Stimulated activated CD8-positive, alpha-beta memory T cell treated with anti-CD3 and anti-CD28 coated beads, Interleukin-2, amount 100 ng/mL, for 48 hours (primary cell): ENCODE measurements around the gene EIF1.
"Not testable (repeated sequence)": the region's sequence is repeated elsewhere in the genome, so short reads cannot be mapped to it uniquely, and the experiment has no call there.

Source experiments
- DNase-seq, 2 donors: peaks; one replicate each; pipeline ENCODE4 v3.0.0-alpha.2; 2020; ENCODE audit warnings: low read depth in 2 of 2

EIF1 gene

DNA sequence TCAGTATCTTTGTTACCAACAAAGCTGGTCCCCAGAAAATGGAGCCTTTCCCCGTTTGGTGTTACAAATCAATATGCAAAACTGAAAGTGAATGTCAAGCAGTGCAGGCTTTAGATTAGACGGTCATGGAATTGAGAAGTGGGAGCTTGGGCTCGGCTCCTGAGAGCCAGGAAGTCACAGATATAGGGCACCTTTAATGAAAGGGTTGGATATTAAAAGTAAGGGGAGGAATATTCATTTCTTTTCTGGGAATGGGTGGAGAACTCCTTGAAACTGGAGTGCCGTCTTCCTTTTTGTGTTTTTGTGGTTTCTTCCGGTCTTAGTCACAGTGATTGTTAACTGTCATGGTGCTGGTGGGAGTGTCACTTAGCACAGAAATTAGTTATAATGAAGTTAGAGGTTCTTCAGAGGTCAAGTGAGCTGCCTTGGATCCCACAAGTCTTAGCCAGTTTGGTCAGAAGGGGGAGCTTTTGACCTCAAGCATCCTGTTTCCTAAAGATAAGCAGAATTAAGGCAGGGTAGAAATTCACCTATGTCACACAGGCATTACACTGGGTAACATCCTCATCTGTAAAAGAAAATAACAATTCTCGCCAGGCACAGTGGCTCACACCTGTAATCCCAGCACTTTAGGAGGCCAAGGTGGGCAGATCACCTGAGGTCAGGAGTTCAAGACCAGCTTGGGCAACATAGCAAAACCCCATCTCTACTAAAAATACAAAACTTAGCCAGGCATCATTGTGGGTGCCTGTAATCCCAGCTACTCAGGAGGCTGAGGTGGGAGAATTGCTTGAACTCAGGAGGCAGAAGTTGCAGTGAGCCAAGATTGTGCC, 9.6 kb upstream of the EIF1 start:
- no peak for DNase-seq

DNA sequence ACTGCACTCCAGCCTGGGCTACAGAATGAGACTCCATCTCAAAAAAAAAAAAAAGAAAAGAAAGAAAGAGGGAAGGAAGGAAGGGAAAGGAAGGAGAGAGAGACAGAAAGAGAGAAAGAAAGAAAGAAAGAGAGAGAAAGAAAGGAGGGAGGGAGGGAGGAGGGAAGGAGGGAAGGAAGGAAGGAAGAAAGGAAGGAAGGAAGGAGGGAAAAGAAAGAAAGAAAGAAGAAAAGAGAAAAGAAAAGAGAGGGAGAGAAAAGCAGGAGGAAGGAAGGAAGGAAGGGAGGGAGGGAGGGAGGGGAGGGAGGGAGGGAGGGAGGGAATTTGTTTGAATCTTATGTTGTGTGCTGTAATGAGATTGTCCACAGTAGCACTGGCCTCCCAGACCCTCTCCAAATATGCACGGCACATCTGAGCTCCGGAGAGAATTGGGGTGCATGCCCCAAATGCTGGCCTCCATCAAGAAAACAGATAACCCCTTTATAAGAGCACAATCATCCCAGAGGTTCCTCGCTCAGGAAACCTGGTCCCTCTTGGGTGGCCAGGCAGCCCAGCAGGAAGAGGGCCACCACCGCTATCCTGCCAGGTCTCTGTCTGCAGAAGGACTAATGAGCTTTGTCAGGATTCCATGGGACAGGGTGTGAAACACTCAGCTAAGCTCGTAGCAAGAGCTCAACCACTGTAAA, 8.8 kb upstream of the EIF1 start:
- no peak for DNase-seq

DNA sequence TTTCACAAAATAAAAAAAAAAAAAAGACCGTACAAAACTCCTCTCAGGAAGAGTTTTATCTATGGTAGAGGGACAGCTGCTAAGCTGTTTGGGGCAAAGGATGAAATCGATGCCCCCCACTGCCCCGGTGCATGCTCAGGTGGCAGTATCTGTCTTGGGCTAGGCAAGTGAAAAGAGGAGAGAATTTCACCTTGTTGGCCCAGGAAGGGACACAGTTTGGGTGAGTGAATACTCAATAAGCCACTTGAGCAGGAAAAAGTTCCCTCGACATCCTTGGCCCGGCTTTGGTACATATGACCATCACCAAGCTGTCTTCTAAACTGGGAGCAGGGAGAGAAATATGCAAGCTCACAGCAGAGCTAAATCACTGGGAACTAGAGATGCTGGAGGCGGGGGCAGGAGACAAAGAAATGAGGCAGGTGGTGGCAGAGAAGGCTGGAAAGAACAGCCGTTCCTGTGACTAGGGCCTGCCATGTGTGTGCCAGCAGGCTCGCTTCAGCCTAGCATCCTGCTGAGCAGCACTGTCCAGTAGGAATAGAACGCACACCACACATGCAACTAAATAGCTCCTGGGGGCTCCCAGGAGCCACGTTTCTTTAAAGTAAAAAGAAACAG, 8.2 kb upstream of the EIF1 start:
- no peak for DNase-seq

DNA sequence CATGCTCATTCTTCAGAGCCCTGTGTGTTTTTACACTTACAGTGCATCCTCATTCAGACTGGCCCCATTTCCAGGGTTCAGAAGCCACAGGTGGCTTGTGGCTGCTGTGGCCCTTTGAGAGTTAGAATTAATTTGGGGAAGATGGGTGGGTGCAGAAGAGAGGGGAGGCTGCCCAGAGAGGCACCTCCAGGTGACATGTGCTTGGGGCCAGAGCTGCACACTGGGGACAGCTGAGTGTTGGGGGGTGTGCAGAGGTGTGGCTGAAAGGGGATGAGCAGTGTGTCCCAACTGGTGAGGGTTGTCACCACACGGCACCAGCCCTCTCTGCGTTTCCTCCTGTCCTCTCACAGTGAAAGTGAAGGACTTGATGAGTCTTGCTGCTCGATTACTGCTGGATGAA, 6.9 kb upstream of the EIF1 start:
- no peak for DNase-seq

DNA sequence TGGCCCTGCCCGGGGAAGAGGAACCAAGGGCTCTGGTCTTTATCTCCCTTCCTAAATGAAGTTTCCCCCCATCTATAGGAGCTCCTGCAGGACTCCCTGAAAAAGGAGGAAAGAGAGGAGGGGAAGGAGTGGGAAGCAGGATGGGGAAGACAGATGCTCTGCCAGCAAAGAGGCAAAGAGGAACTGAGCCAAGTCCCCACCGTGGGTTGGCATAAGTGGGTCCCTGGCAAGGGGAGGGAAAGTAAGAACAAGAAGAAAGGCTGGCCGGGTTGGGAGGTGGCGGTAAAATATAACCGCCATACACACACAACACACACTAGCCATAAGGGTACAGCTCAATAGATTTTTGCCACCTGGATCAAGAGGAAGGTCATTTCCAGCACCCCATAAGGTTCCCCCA, 6.1 kb upstream of the EIF1 start:
- no peak for DNase-seq

DNA sequence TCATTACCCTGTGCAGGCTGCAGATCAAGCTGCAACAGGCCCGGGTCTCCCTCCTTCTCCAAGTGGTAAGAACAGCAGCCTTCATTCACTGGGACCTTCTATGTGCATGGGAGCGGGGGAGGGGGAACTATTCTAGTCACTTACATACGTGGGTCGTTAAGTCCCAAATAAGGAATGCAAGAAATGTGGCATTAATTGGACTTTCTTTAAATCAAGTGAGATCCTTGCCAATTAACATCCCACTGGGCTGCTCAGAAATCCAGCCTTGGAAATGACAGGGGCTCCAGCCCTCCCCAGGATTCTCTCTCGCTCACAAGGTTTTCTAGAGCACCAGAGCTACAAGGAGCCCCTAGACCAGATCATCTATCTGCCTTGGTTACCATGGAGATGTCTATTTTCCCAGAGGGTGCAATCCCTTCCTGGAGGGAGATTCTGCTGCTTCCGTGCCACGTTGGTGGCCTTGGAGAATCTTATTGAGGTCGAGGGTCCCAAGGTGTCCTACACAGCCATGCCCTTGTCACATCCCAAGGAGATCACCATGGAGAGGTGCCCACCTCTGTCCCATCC, 5.2 kb upstream of the EIF1 start:
- DNase-seq = no peak

DNA sequence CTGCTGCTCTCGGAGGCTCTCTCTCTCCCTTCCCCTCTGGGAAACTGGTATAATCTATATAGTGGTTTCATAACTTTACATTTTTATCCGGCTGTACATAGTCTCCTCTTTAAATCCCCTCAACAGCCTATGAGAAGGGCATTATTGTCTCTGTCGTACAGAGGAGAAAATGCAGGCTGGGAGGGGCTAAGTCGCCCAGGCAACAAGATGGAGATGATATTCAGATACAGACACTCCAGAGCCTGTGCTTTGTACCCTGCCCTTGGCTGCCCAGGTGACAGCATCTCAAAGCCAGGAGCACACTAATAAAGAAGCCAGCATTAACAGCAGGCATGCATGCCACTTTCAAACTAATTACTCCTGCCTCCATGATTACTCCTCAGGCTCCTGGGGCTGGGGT, 4.7 kb upstream of the EIF1 start:
- no peak for DNase-seq

DNA sequence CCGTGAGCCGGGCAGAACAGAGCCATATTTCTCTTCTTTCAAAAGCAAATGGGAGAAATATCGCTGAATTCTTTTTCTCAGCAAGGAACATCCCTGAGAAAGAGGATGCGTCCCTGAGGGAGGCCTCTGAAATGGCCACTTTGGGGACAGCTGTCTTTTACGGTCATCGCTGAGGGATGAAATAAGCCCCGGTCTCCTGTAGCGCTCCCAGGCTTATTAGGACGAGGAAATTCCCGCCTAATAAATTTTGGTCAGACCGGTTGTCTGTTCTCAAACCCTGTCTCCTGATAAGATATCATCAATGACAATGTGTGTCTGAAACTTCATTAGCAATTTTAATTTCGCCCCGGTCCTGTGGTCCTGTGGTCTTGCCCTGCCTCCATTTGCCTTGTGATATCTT, 2.9 kb upstream of the EIF1 start:
- not testable (repeated sequence) for DNase-seq

DNA sequence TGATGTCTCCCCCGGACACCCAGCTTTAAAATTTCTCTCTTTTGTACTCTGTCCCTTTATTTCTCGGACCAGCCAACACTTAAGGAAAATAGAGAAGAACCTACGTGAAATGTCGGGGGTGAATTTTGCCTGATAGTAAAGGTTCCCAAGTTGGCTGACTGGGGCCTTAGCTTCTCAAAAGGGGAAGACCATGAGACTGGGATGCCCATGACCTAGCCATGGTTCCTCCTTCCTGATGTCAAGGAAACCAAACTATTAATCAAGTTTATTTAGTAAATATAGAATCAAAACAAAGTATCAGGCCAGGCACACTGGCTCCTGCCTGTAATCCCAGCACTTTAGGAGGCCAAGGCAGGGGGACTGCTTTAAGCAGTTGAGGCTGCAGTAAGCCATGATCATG, 2.4 kb upstream of the EIF1 start:
- no peak for DNase-seq

DNA sequence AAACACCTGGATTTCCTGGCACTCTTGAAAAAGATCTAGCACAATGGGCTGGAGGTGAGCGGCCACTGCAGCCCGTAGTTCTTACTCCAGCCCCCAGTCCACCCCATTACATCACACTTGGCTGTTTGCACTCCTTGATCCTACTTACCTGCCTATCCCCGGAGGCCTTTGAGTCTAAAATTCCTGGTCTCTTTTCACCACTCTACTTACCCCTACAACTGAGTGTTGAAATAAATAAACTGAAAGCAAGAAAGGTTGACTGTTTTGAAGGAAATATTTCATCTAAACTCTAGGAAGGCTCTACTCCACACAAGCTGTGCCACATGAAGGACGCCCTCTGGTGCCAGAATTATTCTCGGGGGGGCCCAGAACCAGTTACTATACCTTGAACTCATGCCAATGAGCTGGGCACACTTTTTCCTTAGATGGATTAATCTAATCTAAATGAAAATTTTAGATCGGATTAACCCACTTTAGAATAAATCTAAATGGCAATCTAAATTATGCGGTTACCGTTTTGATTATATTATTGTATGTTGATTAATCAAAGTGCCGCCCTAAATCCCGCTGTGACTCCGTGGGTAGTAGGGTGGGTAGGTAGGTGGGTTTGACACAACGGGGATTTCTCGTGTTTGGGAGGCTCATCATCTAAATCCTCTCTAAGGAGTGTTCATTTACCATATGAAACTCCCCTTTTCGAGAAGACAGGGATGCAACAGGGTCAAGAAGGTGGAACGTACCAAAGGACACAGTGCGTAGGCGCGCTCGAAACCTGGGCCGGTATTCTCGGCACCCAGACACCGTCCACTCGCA, 651 bp upstream of the EIF1 start:
- peak; percentile 35 to 44 for DNase-seq

DNA sequence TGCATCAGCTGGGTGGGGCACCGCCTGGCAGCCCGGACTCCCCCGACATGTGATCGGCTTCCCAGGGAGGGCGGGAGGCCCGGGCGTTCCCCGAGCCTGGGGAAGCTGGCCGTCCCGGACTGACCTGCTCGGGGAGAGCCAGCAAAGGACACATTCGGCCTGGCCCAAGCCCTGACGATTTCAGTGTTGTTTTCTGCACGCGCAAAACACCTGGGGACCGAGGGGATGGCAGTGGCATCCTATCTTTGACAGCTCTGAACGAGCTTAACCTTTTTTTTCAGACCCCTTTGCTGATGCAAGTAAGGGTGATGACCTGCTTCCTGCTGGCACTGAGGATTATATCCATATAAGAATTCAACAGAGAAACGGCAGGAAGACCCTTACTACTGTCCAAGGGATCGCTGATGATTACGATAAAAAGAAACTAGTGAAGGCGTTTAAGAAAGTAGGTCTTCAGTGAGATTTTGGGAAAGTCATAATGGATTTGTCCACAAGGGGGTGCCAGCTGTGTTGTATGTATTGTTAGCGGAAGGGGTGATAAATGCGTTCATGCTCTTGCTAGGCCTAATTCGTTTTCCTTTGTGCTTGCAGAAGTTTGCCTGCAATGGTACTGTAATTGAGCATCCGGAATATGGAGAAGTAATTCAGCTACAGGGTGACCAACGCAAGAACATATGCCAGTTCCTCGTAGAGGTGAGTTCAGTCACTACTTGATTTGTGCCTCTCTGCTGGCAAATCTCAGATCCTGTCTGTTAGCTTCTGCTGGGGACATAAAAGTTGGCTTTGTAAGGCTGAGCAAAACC, 1.0 kb downstream of the EIF1 start:
- DNase-seq = no peak

DNA sequence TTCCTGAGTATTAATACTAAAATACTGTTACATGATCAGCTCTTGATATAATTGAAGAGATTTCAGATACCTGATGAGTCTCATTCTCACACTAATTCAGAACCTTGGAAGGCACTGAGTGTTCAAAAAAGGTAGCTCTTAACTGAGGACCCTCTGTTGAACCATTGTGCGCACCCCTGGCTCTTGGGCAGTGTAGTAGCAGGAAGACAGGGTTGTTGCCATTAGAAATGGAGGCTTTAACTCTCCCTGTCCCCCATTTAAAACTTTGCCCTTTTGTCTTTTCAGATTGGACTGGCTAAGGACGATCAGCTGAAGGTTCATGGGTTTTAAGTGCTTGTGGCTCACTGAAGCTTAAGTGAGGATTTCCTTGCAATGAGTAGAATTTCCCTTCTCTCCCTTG, 1.8 kb downstream of the EIF1 start:
- DNase-seq = no peak

DNA sequence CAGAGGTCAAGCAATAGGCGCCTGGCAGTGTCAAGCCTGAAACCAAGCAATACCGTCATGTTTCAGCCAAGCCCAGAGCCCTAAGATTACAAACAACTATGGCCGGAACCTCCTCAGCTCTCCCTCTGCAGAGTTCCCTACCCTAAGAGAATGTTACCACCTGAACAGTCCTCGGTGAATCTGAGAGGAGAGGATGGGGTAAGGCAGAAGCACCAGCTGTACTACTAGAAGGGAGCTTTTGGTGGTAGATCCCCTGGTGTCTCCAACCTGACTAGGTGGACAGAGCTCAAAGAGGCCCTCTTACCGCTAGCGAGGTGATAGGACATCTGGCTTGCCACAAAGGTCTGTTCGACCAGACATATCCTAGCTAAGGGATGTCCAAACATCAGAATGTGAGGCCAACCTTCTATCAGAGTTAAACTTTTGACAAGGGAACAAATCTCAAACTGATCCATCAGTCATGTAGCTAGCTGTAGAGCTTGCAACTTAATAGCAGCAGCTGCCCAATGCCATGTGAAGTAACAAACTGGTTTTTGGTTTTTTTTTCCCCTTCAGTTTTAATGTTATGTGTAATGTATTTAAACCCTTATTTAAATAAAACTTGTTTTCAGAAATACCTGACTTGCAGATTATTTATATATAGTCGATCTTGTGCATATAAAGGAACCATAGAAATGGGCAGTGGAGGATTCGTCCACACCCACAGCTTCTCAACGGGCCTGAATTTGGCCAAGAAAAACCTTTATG, 2.5 kb downstream of the EIF1 start:
- DNase-seq = no peak

DNA sequence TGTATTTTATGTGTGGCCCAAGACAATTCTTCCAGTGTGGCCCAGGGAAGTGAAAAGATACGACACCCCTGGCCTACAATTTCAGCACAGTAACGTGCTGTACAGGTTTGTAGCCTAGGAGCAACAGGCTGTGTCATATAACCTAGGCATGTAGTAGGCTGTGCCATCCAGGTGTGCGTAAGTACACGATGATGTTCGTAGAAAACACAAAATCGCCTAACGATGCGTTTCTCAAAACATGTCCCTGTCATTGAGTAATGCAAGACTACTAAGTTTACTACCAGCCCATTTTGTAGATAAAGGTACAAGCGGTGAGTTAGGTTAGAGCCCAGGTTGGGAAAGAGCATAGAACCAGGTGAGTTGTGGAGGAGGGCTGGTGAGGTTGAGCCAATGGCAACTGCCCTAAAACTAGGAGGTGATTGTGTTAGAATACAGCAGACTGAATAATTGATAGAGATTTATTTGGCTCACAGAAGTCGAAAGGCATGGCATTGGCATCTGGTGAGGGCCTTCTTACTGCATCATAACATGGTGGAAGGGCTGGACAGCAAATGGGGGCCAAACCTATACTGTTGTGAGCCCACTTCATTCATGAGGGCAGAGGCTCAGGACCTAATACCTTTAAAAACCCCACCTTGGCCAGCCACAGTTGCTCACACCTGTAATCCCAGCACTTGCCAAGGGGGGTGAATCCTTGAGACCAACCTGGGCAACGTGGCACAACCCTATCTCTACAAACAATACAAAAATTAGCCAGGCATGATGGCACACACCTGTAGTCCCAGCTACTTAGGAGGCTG, 4.2 kb downstream of the EIF1 start:
- no peak for DNase-seq

DNA sequence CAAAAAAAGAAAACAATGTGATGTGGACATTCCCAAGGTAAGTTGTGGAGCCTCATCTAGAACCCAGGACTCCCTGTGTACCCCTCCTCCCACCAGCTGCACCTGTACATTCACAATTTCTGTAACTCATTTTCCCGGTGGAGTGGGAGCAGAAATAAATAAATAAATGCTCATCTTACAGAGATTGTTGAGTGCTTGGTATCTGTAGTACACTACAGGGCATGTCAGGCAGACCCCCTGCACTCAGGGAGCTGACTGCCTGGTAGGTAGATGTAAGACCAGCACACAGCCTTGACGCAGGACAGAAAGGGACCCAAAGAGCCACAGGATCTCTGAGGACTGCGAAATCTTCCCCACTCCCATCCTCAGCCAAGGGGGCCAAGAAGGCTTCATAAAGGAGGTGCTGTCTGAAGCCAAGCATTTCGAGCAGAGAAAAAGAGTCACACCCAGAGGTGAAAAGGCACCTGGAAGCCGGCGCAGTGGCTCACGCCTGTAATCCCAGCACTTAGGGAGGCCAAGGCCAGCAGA, 6.5 kb downstream of the EIF1 start:
- DNase-seq = no peak

DNA sequence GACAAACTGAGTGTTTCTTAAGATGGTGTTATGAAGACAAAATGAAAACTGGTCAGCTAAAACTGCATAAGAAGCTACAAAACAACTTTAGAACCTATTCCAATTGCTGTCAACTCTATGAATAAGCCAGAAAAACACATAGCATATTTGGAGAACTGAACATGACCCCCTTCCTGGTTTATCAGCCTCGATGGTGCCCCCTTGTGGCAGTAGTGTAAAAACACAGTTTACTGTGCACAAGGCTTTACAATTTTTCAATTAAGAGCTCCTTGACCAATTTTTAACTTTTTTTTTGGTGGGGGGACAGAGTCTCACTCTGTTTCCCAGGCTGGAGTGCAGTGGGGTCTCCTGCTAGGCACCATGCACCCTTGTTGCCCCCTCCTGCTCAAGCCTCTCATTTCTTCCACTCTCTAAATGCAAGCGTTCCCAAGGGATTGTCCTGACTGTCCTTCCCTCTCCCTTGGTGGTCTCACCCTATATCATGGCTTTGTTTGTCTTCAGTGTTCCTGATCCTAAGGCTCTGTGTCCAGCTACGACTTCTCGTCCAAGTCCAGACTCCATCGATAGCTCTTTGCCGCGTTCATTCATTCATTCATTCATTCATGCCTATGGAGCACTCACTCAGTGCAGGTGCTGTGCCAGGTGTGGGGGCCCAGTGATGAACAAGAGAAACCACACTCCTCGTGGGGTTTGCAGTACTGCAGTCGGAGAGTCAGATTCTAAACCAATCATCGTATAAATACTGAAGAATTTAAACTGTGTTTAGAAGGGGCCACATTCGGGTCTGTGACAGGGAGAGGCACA, 7.5 kb downstream of the EIF1 start:
- peak; percentile 52 to 60 for DNase-seq

DNA sequence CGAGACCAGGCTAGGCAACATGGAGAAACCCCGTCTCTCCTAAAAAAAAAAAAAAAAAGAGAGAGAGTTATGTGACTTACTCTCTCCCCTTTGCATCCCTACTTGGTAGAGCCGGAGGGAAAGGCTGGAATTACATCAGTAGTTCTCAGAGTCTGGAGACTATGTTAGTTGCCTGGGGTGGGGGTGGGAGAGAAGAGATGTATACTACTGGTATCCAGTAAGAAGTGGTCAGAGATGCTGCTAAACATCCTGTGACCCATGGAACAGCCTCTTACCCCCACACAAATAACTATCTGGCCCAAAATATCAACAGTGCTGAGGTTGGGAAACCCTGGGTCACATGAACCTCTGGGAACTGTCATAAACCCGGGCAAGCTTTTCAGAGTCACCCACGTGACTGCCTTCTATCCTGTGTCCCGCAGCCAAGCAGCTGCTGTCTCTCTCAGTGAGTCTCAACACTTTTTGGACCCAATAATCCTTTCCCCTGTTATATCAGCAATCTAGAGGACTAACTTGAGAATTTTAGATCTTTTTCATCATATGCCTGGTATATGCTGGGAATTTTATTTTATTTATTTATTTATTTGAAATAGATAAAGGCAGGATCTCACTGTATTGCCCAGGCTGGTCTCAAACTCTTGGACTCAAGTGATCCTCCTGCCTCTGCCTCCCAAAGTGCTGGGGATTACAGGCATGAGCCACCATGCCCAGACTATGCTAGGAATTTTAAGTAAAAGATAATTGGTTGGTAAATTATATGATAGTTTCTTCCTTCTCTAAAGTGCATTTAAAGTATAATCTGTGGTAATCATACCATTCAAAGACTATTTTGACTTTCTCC, 8.7 kb downstream of the EIF1 start:
- DNase-seq = no peak
